Measurements from ENCODE around the gene CDH23. TPM values are rescaled to one million over a fixed set of nuclear protein-coding genes. Genes with fewer than 3 reads are reported as not detected.

Gene CDH23
- total and polyA plus RNA-seq, 12 donors: 1.7 to 20.2 (median 7.8) TPM

GRCh38 chr10:71828702-71829101 lies 432.0 kb downstream of the CDH23 start:
- no peaks in the 10 kb centered on the region for H3K9me3 ChIP-seq (replicated peaks in 1 of 3)
- intact Hi-C loops (cut with DNase I): no loop called here
- H3K27ac ChIP-seq: no peak overlapping the region
- H3K27me3 ChIP-seq: no peaks in the 10 kb centered on the region
- H3K4me1 ChIP-seq (replicated peaks in 1 of 2): peaks cover 0 to 15% of the 10 kb centered on the region in 2 donors
- WGBS, 4 donors: 92 to 94% (median 93%) methylated on average over 5 to 7 of the region's 7 CpGs
- H3K4me3 ChIP-seq: no peak overlapping the region
- peaks cover 0 to 98% of the 10 kb centered on the region in 2 donors for H3K36me3 ChIP-seq (replicated peaks in 1 of 2)
- no peak for TF ChIP-seq CTCF (IDR thresholded peaks at IDR 0.05)
- TF ChIP-seq POLR2A (IDR thresholded peaks at IDR 0.05): no peak
- DNase-seq: no peak

- no peaks in the 10 kb centered on the region for H3K9me3 ChIP-seq (replicated peaks in 1 of 3)
- peaks cover 0 to 97% of the 10 kb centered on the region in 2 donors for H3K36me3 ChIP-seq (replicated peaks in 1 of 2)
- 68 to 76% (median 73%) methylated on average over 5 of the region's 5 CpGs for WGBS, 4 donors
- H3K4me3 ChIP-seq: no peak overlapping the region
- H3K27me3 ChIP-seq: no peaks in the 10 kb centered on the region
- TF ChIP-seq CTCF (IDR thresholded peaks at IDR 0.05) (no peak), POLR2A (IDR thresholded peaks at IDR 0.05) (no peak)
- peak in 3 of 7 donors; percentile 47 to 79 (median 72) for DNase-seq
- peak overlapping the region in 1 of 5 donors; percentile 26 for H3K27ac ChIP-seq
- intact Hi-C loops (cut with DNase I): no loop called here
- peaks cover under 1 to 17% of the 10 kb centered on the region in 2 donors for H3K4me1 ChIP-seq (replicated peaks in 1 of 2)
These were observed 432.5 kb downstream of the CDH23 start for GRCh38 chr10:71829171-71829570.

- Histone ChIP-seq H3K4me1 (replicated peaks in 1 of 2) (peaks cover 7 to 24% of the 10 kb centered on the region in 2 donors), H3K27me3 (no peaks in the 10 kb centered on the region), H3K36me3 (replicated peaks in 1 of 2) (peaks cover 0 to 90% of the 10 kb centered on the region in 2 donors), H3K27ac (peak overlapping the region in 1 of 5 donors; percentile 26), H3K4me3 (no peak overlapping the region), H3K9me3 (replicated peaks in 1 of 3) (no peaks in the 10 kb centered on the region)
- TF ChIP-seq CTCF (IDR thresholded peaks at IDR 0.05): no peak
- TF ChIP-seq POLR2A (IDR thresholded peaks at IDR 0.05): no peak
- intact Hi-C loops (cut with DNase I): no loop called here
- WGBS, 4 donors: 89 to 93% (median 91%) methylated on average over 5 of the region's 5 CpGs
- no peak for DNase-seq
These were observed 433.2 kb downstream of the CDH23 start for GRCh38 chr10:71829896-71830295.

- no peaks in the 10 kb centered on the region for H3K27me3 ChIP-seq
- no peak overlapping the region for H3K27ac ChIP-seq
- no peak for DNase-seq
- TF ChIP-seq CTCF (IDR thresholded peaks at IDR 0.05) (no peak), POLR2A (IDR thresholded peaks at IDR 0.05) (no peak)
- H3K4me1 ChIP-seq (replicated peaks in 1 of 2): peaks cover 9 to 32% of the 10 kb centered on the region in 2 donors
- H3K4me3 ChIP-seq: no peak overlapping the region
- intact Hi-C loops (cut with DNase I): no loop called here
- 66 to 96% (median 85%) methylated on average over 4 of the region's 4 CpGs for WGBS, 4 donors
- H3K9me3 ChIP-seq (replicated peaks in 1 of 3): no peaks in the 10 kb centered on the region
- H3K36me3 ChIP-seq (replicated peaks in 1 of 2): peaks cover 0 to 82% of the 10 kb centered on the region in 2 donors
These were observed 434.0 kb downstream of the CDH23 start for GRCh38 chr10:71830726-71831125.

Measured in adrenal gland (tissue), 12 donors.